Fibroblast of gingiva (primary cell): ENCODE measurements around the gene LMOD3.

Experiments used
- DNase-seq: peaks from one replicate; pipeline ENCODE4 v3.0.0-alpha.2; 2011; ENCODE audit warnings: low read depth

The LMOD3 gene

DNA sequence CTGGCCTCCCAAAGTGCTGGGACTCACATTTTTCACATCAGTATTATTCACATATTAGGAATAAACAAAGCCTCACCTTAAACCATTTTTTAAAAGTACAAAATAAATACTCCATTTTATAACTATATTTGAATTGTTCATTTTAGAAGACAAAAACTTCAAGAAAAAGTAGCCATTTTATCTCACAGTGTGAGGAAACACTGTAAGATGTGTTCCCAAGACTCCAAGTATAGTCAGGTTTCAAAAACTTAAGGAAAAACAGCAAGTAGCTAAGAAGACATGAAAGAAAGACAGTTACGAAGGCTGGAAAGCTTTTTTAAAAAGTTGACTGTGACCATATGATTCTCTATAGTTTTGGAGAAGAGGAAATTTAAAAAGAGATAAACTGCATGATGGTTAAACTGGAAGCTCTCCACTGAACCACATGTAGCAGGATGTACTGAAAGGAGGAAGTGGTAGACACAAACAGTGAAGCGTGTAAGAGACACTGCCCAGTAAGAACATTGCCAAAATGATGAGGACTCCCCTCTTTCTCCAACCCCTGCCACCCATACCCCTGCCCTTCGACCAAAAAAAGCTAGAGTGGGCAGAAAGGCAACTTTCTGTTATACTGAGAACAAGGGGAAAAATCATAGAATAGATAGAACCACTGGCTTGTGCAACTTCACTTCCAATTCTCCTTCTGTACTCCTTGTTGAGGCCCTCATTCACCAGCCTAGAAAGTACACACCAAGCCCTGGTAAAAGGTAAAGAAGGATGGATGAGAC is 64.0 kb downstream of the LMOD3 start:
- no peak for DNase-seq
